Measurements from ENCODE around the gene SAMD8. TPM values are rescaled to one million over a fixed set of nuclear protein-coding genes. Genes with fewer than 3 reads are reported as not detected.

The SAMD8 gene
- total RNA-seq, 1 experiment from 2014 or later: 23.6 TPM

DNA sequence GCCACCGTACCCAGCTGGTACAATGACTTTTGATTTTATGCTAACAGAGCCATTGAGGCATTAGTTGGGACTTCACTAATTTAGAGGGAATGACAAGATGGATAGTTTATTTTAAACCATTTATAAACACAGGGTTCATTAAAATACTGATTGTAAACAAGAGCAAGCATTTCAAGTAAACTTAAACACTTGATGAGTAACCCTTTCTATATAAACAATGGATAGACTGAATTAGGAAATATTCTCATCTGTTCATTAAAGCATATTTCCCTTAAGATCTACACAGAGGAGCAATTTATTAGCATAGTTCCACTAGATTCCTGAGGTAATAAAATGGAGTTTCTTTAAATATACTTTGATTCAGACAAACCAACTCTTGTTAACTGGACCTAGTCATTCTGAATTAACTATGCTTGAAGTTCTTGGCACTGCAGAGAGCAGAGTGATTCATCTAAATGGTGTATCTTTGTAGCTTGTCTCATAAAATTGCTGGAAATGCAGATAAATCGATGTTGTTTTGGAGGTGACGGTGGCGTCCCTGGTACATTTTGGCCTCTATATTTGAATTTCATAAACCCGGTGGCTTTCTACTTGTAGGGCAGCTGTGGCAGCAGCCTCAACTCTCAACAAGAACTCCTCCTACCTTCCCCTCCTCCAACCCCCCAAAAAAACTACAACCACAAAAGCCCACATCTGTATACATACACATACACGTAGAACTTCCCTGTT lies 83.7 kb downstream of the SAMD8 start:
- Histone ChIP-seq H4K20me1 (ENCODE audit: insufficient read depth) (no peaks in the 10 kb centered on the region), H3K27ac (ENCODE audit: low read depth, low read length) (no peak overlapping the region), H3K79me2 (ENCODE audit: insufficient read depth, low read length) (no peaks in the 10 kb centered on the region), H3K27me3 (ENCODE audit: insufficient read depth, low read length) (no peaks in the 10 kb centered on the region), H3K9ac (ENCODE audit: low read length) (no peak overlapping the region), H2AFZ (ENCODE audit: low read depth, low read length, poor library complexity, severe bottlenecking) (no peak overlapping the region), H3K9me2 (ENCODE audit: insufficient read depth) (no peaks in the 10 kb centered on the region), H3K4me3 (replicated peaks in 1 of 2; ENCODE audit: low read depth in 1 of 2, low read length in 2 of 2) (no peak overlapping the region), H3K36me3 (ENCODE audit: control insufficient read depth in 1 of 2, insufficient read depth in 2 of 2, low read length in 2 of 2) (no peaks in the 10 kb centered on the region), H3K4me1 (ENCODE audit: control insufficient read depth in 1 of 2, insufficient read depth in 2 of 2, low read length in 2 of 2) (peaks cover 2 to 20% of the 10 kb centered on the region in 2 experiments; a peak in 2 of 4 replicates), H3K4me2 (ENCODE audit: low read length) (no peak overlapping the region), H3K9me3 (ENCODE audit: control insufficient read depth in 1 of 2, insufficient read depth in 1 of 2, low read depth in 1 of 2, low read length in 2 of 2) (no peaks in the 10 kb centered on the region)
- ChIA-PET RAD21 (ENCODE audit: low non-redundant PET in 1 of 2, low total read pairs in 2 of 2, uncharacterized antibody in 2 of 2, unreplicated experiment in 2 of 2) (no interaction called here), CTCF (no interaction called here), POLR2A (no interaction called here)
- intact Hi-C loops (cut with micrococcal nuclease): no loop called here
- no TSS peak for BruUV-seq (replicated peaks)
- ATAC-seq: no peak
- no peak for DNase-seq (ENCODE audit: low read depth, low spot score)
- TF ChIP-seq ELF1 (IDR thresholded peaks at IDR 0.05; ENCODE audit: borderline replicate concordance, low read depth) (no peak), JUND (IDR thresholded peaks at IDR 0.05) (no peak), EZH2 (IDR thresholded peaks at IDR 0.05) (no peak), SP1 (IDR thresholded peaks at IDR 0.05; ENCODE audit: low read depth) (no peak), TCF7L2 (IDR thresholded peaks at IDR 0.05; ENCODE audit: borderline replicate concordance, extremely low read depth, insufficient read depth, insufficient read length) (no peak), ZNF274 (IDR thresholded peaks at IDR 0.05; ENCODE audit: low read depth, low read length) (no peak), ATF3 (IDR thresholded peaks at IDR 0.05) (no peak), POLR2AphosphoS5 (IDR thresholded peaks at IDR 0.05; ENCODE audit: low read depth, low read length) (no peak), SIN3A (IDR thresholded peaks at IDR 0.05; ENCODE audit: low read depth) (no peak), EGR1 (IDR thresholded peaks at IDR 0.05; ENCODE audit: low read depth) (no peak), CEBPB (IDR thresholded peaks at IDR 0.05; ENCODE audit: low read depth) (no peak), SRF (IDR thresholded peaks at IDR 0.05; ENCODE audit: low read depth) (no peak), POLR2A (IDR thresholded peaks at IDR 0.05; ENCODE audit: borderline replicate concordance, extremely low read depth, insufficient read depth, insufficient read length) (no peak)
- TF ChIP-seq, protein P1, sequence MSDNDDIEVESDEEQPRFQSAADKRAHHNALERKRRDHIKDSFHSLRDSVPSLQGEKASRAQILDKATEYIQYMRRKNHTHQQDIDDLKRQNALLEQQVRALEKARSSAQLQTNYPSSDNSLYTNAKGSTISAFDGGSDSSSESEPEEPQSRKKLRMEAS (IDR thresholded peaks at IDR 0.05): no peak

Data from HCT116 (cell line).